CD4-positive, alpha-beta memory T cell (primary cell): ENCODE data around the gene MTERF2. TPM values are rescaled to one million over a fixed set of nuclear protein-coding genes. Genes with fewer than 3 reads are reported as not detected.
A peak's percentile ranks its signal among the peaks of the same experiment; 100 is the strongest.

Experiments
- CTCF ChIA-PET: fragments of 350-600 bp; sonication (Branson Sonifier 250); formaldehyde crosslinking; loops from one replicate; lab custom pipeline; 2021; ENCODE audit warnings: inconsistent platforms; ENCODE audit not compliant: partially characterized antibody; lab: Charles Lee
- POLR2A ChIA-PET: fragments of 350-600 bp; sonication (Branson Sonifier 250); formaldehyde crosslinking; loops from one replicate; lab custom pipeline; 2021; ENCODE audit not compliant: partially characterized antibody; lab: Charles Lee
- DNase-seq, 5 donors: peaks; one replicate each; pipeline versions ENCODE4 v3.0.0 to v3.0.0-alpha.2; 2020 to 2022; ENCODE audit warnings: mixed read lengths in 1 of 5
- H3K27ac ChIP-seq: one replicate; pipeline ENCODE4 v1.7.0; 2013; ENCODE audit warnings: low read depth, low read length
- H3K27me3 ChIP-seq: 2 replicates; pipeline ENCODE4 v1.7.0; 2013; ENCODE audit warnings: mild to moderate bottlenecking, low read length, moderate library complexity; ENCODE audit not compliant: insufficient read depth
- H3K36me3 ChIP-seq: 2 replicates; pipeline ENCODE4 v1.7.0; 2013; ENCODE audit warnings: mild to moderate bottlenecking, low read length, moderate library complexity; ENCODE audit not compliant: insufficient read depth
- H3K4me1 ChIP-seq: 2 replicates; pipeline ENCODE4 v1.7.0; 2013; ENCODE audit warnings: mild to moderate bottlenecking, low read length, moderate library complexity; ENCODE audit not compliant: insufficient read depth
- H3K4me3 ChIP-seq, 2 donors: one replicate each; pipeline ENCODE4 v1.7.0; 2013; ENCODE audit warnings: low read length in 2 of 2, mild to moderate bottlenecking in 1 of 2
- H3K9me3 ChIP-seq, 2 donors: one replicate each; pipeline ENCODE4 v1.7.0; 2013; ENCODE audit warnings: low read length in 2 of 2, control low read depth in 1 of 2; ENCODE audit not compliant: control insufficient read depth in 1 of 2
- H3K27ac Mint-ChIP-seq, 7 donors: one replicate each; pipeline ENCODE4 v1.8.0; 2020 to 2021; ENCODE audit warnings: mixed read lengths in 7 of 7, mild to moderate bottlenecking in 6 of 7, inconsistent platforms in 3 of 7, moderate library complexity in 3 of 7
- H3K27me3 Mint-ChIP-seq, 2 donors: one replicate each; pipeline ENCODE4 v1.8.0; 2020 to 2021; ENCODE audit warnings: mixed read lengths in 2 of 2
- H3K36me3 Mint-ChIP-seq, 2 donors: one replicate each; pipeline ENCODE4 v1.8.0; 2020 to 2021; ENCODE audit warnings: mixed read lengths in 2 of 2, inconsistent platforms in 1 of 2, mild to moderate bottlenecking in 1 of 2
- H3K4me1 Mint-ChIP-seq, 4 donors: one replicate each; pipeline ENCODE4 v1.8.0; 2020 to 2021; ENCODE audit warnings: mixed read lengths in 4 of 4, mild to moderate bottlenecking in 1 of 4
- H3K4me3 Mint-ChIP-seq, 8 donors: one replicate each; pipeline ENCODE4 v1.8.0; 2020 to 2021; ENCODE audit warnings: mixed read lengths in 8 of 8, mild to moderate bottlenecking in 7 of 8, moderate library complexity in 6 of 8, inconsistent platforms in 3 of 8
- H3K9me3 Mint-ChIP-seq, 8 donors: one replicate each; pipeline ENCODE4 v1.8.0; 2020 to 2021; ENCODE audit warnings: mixed read lengths in 8 of 8, mild to moderate bottlenecking in 5 of 8, inconsistent platforms in 3 of 8, moderate library complexity in 1 of 8
- intact Hi-C: fragments of 100-400 bp; cut with micrococcal nuclease; formaldehyde crosslinking; loops from one replicate; pipeline ENCODE4 v1.15.1; 2023
- polyA plus RNA-seq, 2 donors: library from polyadenylated mRNA; unstranded; fragments of 300-500 nt; fragmentation: Illumina TruSeq; gene quantifications; one replicate each; pipeline ENCODE4 v1.2.3, GENCODE V29; 2021
- total RNA-seq, 2 experiments: library from RNA; stranded (reverse); gene quantifications; one replicate each; pipeline ENCODE4 v1.2.3, GENCODE V29; 2021

Gene MTERF2
- total and polyA plus RNA-seq, 4 experiments from 2014 or later: 5.6 to 12.0 (median 10.3) TPM

DNA sequence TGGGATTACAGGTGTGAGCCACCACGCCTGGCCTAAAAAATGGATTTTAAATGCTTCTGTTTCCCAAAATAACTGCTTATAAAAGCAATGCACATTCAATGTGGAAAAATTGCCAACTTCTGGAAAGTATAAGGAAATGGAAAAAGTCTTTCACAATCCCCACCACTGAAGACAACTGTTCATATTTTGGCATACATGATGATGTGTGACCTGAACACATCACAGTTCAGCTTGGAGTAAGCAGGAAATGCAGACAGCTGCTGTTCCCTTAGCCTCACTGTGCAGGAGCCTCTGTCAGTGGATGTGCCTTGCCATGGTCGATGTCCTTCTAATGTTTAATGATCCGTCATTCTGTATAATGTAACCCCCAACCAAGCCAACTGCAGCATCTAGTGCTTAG lies 5.2 kb downstream of the MTERF2 start:
- intact Hi-C loops: no loop called here
- H3K4me1 Mint-ChIP-seq: peaks cover 23 to 33% (median 28%) of the 10 kb centered on the region in 4 donors

DNA sequence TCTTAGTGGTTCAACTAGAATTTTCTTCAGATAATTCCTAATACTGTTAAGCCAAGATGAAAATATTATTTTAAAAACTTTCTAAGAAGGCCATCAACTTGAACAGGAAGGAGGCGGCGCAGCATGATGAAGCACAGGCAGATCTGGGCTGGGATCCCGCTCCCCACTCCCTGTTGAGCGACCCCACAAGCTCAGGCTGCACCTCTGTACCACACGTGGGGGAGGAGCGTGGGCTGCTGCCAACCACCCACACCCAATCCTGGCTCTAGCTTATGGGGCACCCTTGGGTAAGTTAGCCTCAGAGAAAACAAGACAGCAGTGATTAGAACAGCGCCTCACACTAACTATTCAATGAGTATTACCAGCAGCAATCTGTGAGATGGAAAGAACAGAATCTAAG lies 6.0 kb downstream of the MTERF2 start:
- DNase-seq: no peak
- peaks cover 0 to 3% (median 0%) of the 10 kb centered on the region in 8 donors for H3K9me3 Mint-ChIP-seq
- Histone ChIP-seq H3K4me3 (no peak overlapping the region), H3K4me1 (peaks cover 16% of the 10 kb centered on the region), H3K27ac (no peak overlapping the region), H3K27me3 (no peaks in the 10 kb centered on the region), H3K36me3 (peaks cover 3% of the 10 kb centered on the region), H3K9me3 (no peaks in the 10 kb centered on the region)
- no peak overlapping the region for H3K27ac Mint-ChIP-seq
- CTCF ChIA-PET: interaction anchor here (1.1 to 1.4 kb wide), 2 partner anchors 16 to 33 kb away, joined by 3 read pairs; no protein-coding TSS in a partner anchor
- intact Hi-C loops: no loop called here
- POLR2A ChIA-PET: interaction anchor here (1.2 kb wide), 1 partner anchor 11 kb away, joined by 4 read pairs; no protein-coding TSS in a partner anchor
- no peaks in the 10 kb centered on the region for H3K27me3 Mint-ChIP-seq
- H3K4me3 Mint-ChIP-seq: no peak overlapping the region
- peaks cover 19 to 24% (median 22%) of the 10 kb centered on the region in 4 donors for H3K4me1 Mint-ChIP-seq
- H3K36me3 Mint-ChIP-seq: peaks cover 10 to 20% of the 10 kb centered on the region in 2 donors

More for the DNA sequence above, 5.2 kb downstream of the MTERF2 start:
- Histone ChIP-seq H3K36me3 (peaks cover 3% of the 10 kb centered on the region), H3K4me3 (no peak overlapping the region), H3K27me3 (no peaks in the 10 kb centered on the region), H3K27ac (no peak overlapping the region), H3K9me3 (no peaks in the 10 kb centered on the region), H3K4me1 (peaks cover 23% of the 10 kb centered on the region)
- DNase-seq: no peak
- ChIA-PET POLR2A (interaction anchor here (1.2 kb wide), 1 partner anchor 12 kb away, joined by 4 read pairs; no protein-coding TSS in a partner anchor), CTCF (interaction anchor here (1.4 kb wide), 1 partner anchor 15 kb away, joined by 3 read pairs; no protein-coding TSS in a partner anchor)
- peaks cover 12 to 16% of the 10 kb centered on the region in 2 donors for H3K36me3 Mint-ChIP-seq
- H3K27me3 Mint-ChIP-seq: no peaks in the 10 kb centered on the region
- no peak overlapping the region for H3K4me3 Mint-ChIP-seq
- H3K27ac Mint-ChIP-seq: peak overlapping the region in 1 of 7 donors; percentile 23
- peaks cover 0 to 3% (median 0%) of the 10 kb centered on the region in 8 donors for H3K9me3 Mint-ChIP-seq

- Mint-ChIP-seq H3K4me3 (no peak overlapping the region), H3K27ac (peak overlapping the region in 3 of 7 donors; percentile 52 to 60 (median 53)), H3K9me3 (no peaks in the 10 kb centered on the region), H3K4me1 (peaks cover 0 to 7% (median 4%) of the 10 kb centered on the region in 4 donors), H3K27me3 (no peaks in the 10 kb centered on the region), H3K36me3 (peaks cover 10 to 23% of the 10 kb centered on the region in 2 donors)
- ChIA-PET POLR2A (interaction anchor here (1.2 to 1.7 kb wide), 3 partner anchors 9 to 22 kb away, joined by 3 to 8 read pairs (median 3); partner anchors contain the start of genes MTERF2 and TMEM263), CTCF (interaction anchor here (1.7 kb wide), 1 partner anchor 127 kb away, joined by 5 read pairs; no protein-coding TSS in a partner anchor)
- H3K27me3 ChIP-seq: no peaks in the 10 kb centered on the region
- H3K4me3 ChIP-seq: no peak overlapping the region
- DNase-seq: no peak
- H3K27ac ChIP-seq: no peak overlapping the region
- peaks cover 2% of the 10 kb centered on the region for H3K36me3 ChIP-seq
- no peaks in the 10 kb centered on the region for H3K9me3 ChIP-seq
- intact Hi-C loops: no loop called here
- H3K4me1 ChIP-seq: no peaks in the 10 kb centered on the region
These were observed 8.7 kb downstream of the MTERF2 start for GRCh38 chr12:106978035-106978800.

DNA sequence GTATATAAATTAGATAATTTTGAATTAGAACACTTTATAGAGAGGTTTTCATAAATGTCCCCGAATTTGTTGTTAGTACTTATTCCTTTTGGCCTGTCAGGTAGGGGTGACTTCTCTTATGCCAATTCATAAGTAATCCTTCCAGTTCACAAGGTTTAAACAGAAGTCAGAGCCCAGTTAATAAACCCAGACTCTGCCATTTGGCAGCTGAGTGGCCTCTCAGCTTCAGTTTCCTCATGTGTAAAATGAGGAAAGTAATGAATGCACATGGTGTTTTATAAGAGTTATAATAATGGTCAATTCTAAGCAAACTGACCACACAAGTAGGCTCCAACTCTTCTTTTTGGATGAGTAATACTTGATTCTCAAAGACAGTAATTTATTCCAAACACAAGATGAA lies 10.3 kb downstream of the MTERF2 start:
- Mint-ChIP-seq H3K36me3 (peaks cover 8 to 25% of the 10 kb centered on the region in 2 donors), H3K27ac (peak overlapping the region in 1 of 7 donors; percentile 37), H3K27me3 (no peaks in the 10 kb centered on the region), H3K4me1 (peaks cover 0 to 6% (median 5%) of the 10 kb centered on the region in 4 donors), H3K4me3 (no peak overlapping the region), H3K9me3 (no peaks in the 10 kb centered on the region)
- Histone ChIP-seq H3K4me1 (no peaks in the 10 kb centered on the region), H3K36me3 (peaks cover under 1% of the 10 kb centered on the region), H3K4me3 (no peak overlapping the region), H3K27me3 (no peaks in the 10 kb centered on the region), H3K27ac (no peak overlapping the region), H3K9me3 (no peaks in the 10 kb centered on the region)
- no peak for DNase-seq
- intact Hi-C loops: no loop called here
- CTCF ChIA-PET: interaction anchor here (0.6 to 1.7 kb wide), 2 partner anchors 128 to 248 kb away, joined by 4 to 5 read pairs; no protein-coding TSS in a partner anchor
- POLR2A ChIA-PET: no interaction called here

GRCh38 chr12:106975993-106976658 lies 10.8 kb downstream of the MTERF2 start:
- Histone ChIP-seq H3K27me3 (no peaks in the 10 kb centered on the region), H3K4me1 (no peaks in the 10 kb centered on the region), H3K27ac (no peak overlapping the region), H3K9me3 (no peaks in the 10 kb centered on the region), H3K4me3 (no peak overlapping the region), H3K36me3 (peaks cover 5% of the 10 kb centered on the region)
- Mint-ChIP-seq H3K4me1 (peaks cover 0 to 7% (median 5%) of the 10 kb centered on the region in 4 donors), H3K4me3 (no peak overlapping the region), H3K36me3 (peaks cover 10 to 29% of the 10 kb centered on the region in 2 donors), H3K27me3 (no peaks in the 10 kb centered on the region), H3K27ac (peak overlapping the region in 3 of 7 donors; percentile 12 to 51 (median 13)), H3K9me3 (no peaks in the 10 kb centered on the region)
- DNase-seq: no peak
- intact Hi-C loops: no loop called here
- ChIA-PET CTCF (interaction anchor here (1.7 kb wide), 1 partner anchor 129 kb away, joined by 5 read pairs; no protein-coding TSS in a partner anchor), POLR2A (interaction anchor here (1.1 kb wide), 1 partner anchor 20 kb away, joined by 4 read pairs; the partner anchor contains the start of gene TMEM263)

GRCh38 chr12:106975098-106975497 lies 11.8 kb downstream of the MTERF2 start:
- Mint-ChIP-seq H3K27ac (peak overlapping the region in 2 of 7 donors; percentile 34 to 46), H3K4me3 (no peak overlapping the region), H3K36me3 (peaks cover 16 to 36% of the 10 kb centered on the region in 2 donors), H3K9me3 (no peaks in the 10 kb centered on the region), H3K27me3 (no peaks in the 10 kb centered on the region), H3K4me1 (peaks cover 0 to 9% (median 7%) of the 10 kb centered on the region in 4 donors)
- DNase-seq: no peak
- Histone ChIP-seq H3K36me3 (peaks cover 11% of the 10 kb centered on the region), H3K4me1 (no peaks in the 10 kb centered on the region), H3K4me3 (no peak overlapping the region), H3K27ac (no peak overlapping the region), H3K9me3 (no peaks in the 10 kb centered on the region), H3K27me3 (no peaks in the 10 kb centered on the region)
- intact Hi-C loops: no loop called here
- POLR2A ChIA-PET: interaction anchor here (1.1 kb wide), 1 partner anchor 19 kb away, joined by 4 read pairs; the partner anchor contains the start of gene TMEM263
- CTCF ChIA-PET: interaction anchor here (0.6 kb wide), 1 partner anchor 74 kb away, joined by 3 read pairs; no protein-coding TSS in a partner anchor
